ENCODE measurements around the gene CSF3R. TPM values are rescaled to one million over a fixed set of nuclear protein-coding genes. Genes with fewer than 3 reads are reported as not detected.

Gene CSF3R
- total RNA-seq, 1 experiment from 2014 or later: 0.26 TPM

DNA sequence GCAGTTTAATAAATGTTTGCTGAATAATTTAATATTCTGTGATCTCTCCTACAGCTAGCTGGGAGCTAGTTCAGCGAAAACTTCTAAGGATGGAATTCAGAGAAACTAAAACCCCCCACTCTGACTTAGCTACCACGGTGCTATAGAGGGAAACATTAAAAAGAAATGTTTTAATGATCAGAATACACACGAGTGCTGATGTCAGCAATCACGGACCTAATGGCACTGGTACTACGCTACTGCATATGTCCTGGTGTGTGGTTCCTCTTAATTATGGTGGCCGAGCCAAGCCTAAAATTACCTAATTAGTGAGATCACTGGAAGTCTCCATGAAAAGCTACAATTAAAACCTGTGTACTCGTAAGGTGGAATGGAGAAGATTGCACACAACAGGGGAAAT, 61.1 kb downstream of the CSF3R start:
- ATAC-seq: no peak
- no peak overlapping the region for H3K4me3 Mint-ChIP-seq
- POLR2A ChIA-PET: no interaction called here

More for the DNA sequence above, 61.1 kb downstream of the CSF3R start:
- Mint-ChIP-seq H3K4me1 (peaks cover 11% of the 10 kb centered on the region), H3K27ac (no peak overlapping the region), H3K9me3 (no peaks in the 10 kb centered on the region), H3K36me3 (no peaks in the 10 kb centered on the region), H3K27me3 (ENCODE audit: low read depth) (no peaks in the 10 kb centered on the region; the same call in 1 of the 2 replicates)
- no peak for TF ChIP-seq ETV6 (CRISPR knock-in tag; IDR thresholded peaks at IDR 0.05)
- TF ChIP-seq JUN (CRISPR knock-in tag; IDR thresholded peaks at IDR 0.05): no peak
- TF ChIP-seq ZNF263 (CRISPR knock-in tag; IDR thresholded peaks at IDR 0.05; ENCODE audit: low read depth): no peak
- no peak for TF ChIP-seq GRHL2 (CRISPR knock-in tag; IDR thresholded peaks at IDR 0.05; ENCODE audit: insufficient replicate concordance, severe bottlenecking)
- TF ChIP-seq GABPB1 (CRISPR knock-in tag; IDR thresholded peaks at IDR 0.05): no peak
- TF ChIP-seq, protein P1, sequence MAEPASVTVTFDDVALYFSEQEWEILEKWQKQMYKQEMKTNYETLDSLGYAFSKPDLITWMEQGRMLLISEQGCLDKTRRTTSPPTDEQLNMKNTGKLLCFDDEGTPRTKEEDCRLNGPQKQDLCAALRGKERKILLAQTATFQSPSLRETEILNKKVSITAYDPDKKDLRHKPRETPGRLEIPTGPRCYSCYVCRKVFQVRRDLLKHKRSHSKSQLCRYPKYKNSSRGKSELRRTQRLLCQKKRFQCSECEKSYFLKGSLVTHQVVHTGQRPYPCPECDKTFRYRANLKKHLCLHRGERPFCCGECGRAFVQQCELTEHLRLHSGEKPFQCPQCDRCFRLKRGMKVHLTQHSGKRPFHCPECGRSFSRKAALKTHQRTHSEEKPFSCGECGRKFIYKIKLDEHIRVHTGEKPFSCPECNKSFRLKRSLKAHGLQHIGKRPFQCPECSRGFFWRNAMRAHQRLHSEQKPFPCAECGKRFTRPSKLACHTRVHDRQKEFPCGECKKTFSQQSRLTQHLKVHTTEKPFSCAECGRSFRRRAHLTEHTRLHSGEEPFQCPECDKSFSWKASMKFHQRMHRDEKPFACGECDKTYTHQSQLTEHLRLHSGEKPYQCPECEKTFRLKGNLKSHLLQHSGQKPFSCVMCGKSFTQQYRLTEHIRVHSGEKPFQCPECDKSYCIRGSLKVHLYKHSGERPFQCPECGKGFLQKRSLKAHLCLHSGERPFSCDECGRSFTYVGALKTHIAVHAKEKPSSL (CRISPR knock-in tag; conservative IDR thresholded peaks at IDR 0.05): no peak
- TF ChIP-seq SMAD4 (CRISPR knock-in tag; IDR thresholded peaks at IDR 0.05): no peak
- TF ChIP-seq STAT6 (CRISPR knock-in tag; conservative IDR thresholded peaks at IDR 0.05; ENCODE audit: low read depth): no peak
- TF ChIP-seq ZBTB43 (CRISPR knock-in tag; IDR thresholded peaks at IDR 0.05): no peak
- TF ChIP-seq CREM (CRISPR knock-in tag; IDR thresholded peaks at IDR 0.05): no peak
- TF ChIP-seq, protein P2, sequence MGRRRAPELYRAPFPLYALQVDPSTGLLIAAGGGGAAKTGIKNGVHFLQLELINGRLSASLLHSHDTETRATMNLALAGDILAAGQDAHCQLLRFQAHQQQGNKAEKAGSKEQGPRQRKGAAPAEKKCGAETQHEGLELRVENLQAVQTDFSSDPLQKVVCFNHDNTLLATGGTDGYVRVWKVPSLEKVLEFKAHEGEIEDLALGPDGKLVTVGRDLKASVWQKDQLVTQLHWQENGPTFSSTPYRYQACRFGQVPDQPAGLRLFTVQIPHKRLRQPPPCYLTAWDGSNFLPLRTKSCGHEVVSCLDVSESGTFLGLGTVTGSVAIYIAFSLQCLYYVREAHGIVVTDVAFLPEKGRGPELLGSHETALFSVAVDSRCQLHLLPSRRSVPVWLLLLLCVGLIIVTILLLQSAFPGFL (CRISPR knock-in tag; IDR thresholded peaks at IDR 0.05; ENCODE audit: borderline replicate concordance): no peak
- TF ChIP-seq, protein P3, sequence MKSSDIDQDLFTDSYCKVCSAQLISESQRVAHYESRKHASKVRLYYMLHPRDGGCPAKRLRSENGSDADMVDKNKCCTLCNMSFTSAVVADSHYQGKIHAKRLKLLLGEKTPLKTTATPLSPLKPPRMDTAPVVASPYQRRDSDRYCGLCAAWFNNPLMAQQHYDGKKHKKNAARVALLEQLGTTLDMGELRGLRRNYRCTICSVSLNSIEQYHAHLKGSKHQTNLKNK (CRISPR knock-in tag; IDR thresholded peaks at IDR 0.05): no peak
- no peak for TF ChIP-seq ESRRA (CRISPR knock-in tag; IDR thresholded peaks at IDR 0.05; ENCODE audit: borderline replicate concordance)
- TF ChIP-seq E2F4 (CRISPR knock-in tag; IDR thresholded peaks at IDR 0.05; ENCODE audit: borderline replicate concordance, low read depth): no peak
- TF ChIP-seq ZNF671 (CRISPR knock-in tag; IDR thresholded peaks at IDR 0.05): no peak
- no peak for TF ChIP-seq SP1 (CRISPR knock-in tag; conservative IDR thresholded peaks at IDR 0.05)
- DNase-seq (ENCODE audit: low spot score): no peak
- CTCF ChIA-PET: interaction anchor here (1.0 to 1.4 kb wide), 3 partner anchors 10 to 79 kb away, joined by 3 to 10 read pairs (median 4); no protein-coding TSS in a partner anchor
